GM21360 (cell line): ENCODE measurements around the gene DIP2C.
A peak's percentile ranks its signal among the peaks of the same experiment; 100 is the strongest.
"Not testable (repeated sequence)": the region's sequence is repeated elsewhere in the genome, so short reads cannot be mapped to it uniquely, and the experiment has no call there.

Experiments
- ATAC-seq: cut with Tn5 transposase; IDR thresholded peaks from one replicate; pipeline ENCODE4 v1.9.1; 2021; ENCODE audit warnings: mild to moderate bottlenecking, moderate library complexity; ENCODE audit not compliant: unreplicated experiment

DIP2C gene

GRCh38 chr10:436013-436697 is 253.3 kb downstream of the DIP2C start:
- no peak for ATAC-seq

GRCh38 chr10:435397-435796 is 254.1 kb downstream of the DIP2C start:
- ATAC-seq: no peak

DNA sequence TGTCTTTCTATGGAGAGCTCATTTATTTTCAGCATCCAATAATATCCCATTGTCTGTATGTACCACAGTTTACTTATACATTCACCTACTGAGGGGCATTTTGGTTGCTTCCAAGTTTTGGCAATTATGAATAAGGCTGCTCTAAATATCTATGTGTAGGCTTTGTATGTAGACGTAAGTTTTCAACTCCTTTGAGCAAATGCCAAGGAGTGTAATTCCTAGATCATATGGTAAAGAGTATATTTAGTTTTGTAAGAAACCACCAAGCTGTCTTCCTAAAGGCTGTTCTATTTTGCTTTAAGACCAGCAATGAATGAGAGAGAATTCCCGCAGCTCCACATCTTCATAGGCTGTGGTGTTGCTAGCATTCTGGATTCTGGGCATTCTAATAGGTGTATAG is 259.8 kb downstream of the DIP2C start:
- no peak for ATAC-seq

DNA sequence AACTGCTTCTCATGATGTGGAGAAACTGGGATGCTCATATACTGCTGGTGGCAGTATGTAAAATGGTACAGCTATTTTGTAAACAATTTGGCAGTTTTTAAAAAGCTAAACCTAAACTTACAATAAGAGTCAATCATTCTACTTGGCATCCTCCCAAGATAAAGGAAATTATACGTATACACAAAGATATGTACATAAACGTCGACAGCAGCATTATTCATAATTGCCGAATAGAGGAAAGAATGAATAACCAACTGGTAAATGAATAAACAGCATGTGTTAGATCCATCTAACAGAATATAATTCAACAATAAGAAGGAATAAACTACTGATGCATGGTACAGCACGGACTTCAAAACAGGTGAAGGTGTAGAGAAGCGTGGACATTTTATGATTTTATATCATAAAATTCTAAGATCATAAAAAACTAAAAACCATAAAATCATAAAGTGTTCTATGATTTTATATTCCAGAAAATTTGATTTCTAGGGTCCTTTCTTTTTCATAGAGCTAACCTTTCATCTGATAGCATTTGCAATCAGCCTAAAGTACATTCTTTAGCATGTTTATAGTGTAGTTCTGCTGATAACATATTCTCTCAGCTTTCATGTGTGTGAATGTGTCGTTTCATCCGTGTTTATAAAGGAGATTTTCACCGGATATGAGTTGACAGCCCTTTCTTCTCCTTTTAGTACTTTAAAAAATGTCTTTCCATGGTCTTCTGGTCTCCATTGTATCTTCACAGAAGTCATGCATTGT is 261.5 kb downstream of the DIP2C start:
- ATAC-seq: no peak

- not testable (repeated sequence) for ATAC-seq
Measured at GRCh38 chr10:425365-425764, 264.1 kb downstream of the DIP2C start.

GRCh38 chr10:424724-425123 is 264.7 kb downstream of the DIP2C start:
- not testable (repeated sequence) for ATAC-seq

DNA sequence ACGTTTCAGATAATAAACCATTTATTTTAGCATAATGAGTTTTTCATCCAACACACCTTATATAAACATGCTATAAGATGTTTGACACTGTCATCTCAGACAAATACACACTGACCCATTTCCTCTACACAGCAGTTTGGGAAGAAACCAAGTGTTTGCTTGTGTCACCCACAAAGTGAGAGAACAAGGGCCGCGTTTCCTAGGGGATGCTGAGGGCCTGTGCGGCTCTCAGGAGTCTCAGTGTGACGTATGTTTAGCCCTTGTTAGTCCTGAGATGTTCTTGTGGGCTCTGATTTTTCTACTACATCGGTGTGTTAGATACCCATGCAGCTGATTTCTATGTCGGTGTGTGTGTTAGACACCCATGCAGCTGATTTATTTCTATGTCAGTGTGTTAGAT is 266.3 kb downstream of the DIP2C start:
- ATAC-seq: no peak

- ATAC-seq: no peak
Measured at GRCh38 chr10:422675-423074, 266.8 kb downstream of the DIP2C start.

DNA sequence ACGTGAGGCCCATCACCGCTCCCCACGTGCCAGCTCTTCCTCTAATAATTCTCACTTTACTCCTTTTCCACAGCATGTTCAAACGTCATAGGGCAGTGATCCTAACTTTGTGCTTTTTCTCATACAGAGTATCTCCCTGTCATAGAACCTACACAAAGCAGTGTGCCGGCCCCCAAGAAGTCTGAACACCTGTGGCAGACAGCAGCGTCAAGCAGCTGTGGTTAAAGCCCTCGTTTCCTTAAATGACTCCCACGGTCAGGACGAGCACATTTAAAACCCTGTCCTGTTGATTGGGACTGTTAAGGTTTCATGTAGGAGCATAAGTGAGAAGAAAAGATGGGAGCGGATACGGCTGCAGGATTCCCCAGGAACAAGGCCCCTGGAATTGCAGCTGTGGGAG is 267.2 kb downstream of the DIP2C start:
- no peak for ATAC-seq

GRCh38 chr10:421170-421569 is 268.3 kb downstream of the DIP2C start:
- ATAC-seq: no peak

DNA sequence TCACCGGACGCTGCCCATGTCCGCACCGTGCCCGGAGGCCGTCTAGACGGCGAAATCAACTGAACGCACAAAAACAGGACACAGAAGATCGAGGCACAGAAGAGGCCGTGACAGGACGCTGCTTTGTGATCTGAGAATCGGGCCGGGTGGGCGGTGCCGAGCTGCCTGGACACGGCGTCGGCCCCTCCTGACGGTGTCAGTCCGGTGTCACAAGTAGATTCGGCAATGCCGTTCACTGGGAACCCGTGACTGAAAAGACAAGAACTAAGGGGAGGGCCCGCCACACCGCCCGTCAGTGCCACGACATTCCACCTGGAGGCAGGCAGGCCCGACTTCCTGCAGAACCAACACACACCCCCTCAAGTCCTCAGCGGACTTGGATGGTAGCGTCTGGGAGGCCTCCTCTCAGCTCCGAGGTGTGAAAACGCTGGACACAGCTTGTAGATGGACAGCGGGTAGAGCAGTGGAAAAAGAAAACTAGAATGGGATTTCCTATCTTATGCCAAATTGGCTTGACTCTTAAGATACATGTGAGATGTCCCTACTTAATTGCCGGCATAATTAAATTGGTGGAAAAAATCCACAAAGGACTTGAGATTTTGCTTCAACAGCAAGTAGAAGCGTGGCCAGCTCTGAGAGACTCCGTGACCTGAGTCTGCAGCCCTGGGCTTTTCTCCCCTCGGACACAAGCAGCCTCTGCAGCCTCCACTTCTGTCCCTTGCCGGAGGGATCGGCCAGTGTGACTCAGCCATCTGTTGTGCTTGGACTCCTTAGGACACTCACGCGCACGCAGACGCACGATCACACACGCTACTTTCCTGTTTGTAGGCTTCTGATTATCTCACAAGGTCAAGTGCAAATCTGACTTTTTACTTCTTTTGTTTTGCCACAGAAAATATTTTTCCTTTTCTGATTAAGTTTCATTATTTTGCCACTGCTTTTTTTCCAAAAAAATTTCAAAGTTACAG is 269.0 kb downstream of the DIP2C start:
- ATAC-seq: no peak

DNA sequence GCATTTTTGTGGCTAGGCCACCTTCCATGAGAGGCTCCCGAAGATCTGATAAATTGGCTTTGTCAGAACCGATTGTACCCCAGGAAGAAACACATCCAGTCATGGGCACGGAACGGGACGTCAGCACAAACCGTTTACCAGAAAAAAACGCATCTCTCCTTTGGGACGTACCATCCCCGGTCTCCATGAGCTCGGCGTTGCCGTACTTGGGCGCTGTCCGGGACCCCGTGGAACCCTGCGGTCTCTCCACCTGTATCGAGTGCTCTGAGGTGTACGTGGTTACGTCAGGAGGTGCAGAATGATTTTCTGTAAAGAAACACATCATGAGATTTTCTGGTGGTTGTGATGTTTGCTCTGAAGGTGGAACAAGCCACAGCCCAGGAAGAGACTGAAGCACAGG is 270.6 kb downstream of the DIP2C start:
- ATAC-seq: no peak

GRCh38 chr10:418226-418625 is 271.2 kb downstream of the DIP2C start:
- no peak for ATAC-seq

- no peak for ATAC-seq
Measured at GRCh38 chr10:416091-416515, 273.4 kb downstream of the DIP2C start.

DNA sequence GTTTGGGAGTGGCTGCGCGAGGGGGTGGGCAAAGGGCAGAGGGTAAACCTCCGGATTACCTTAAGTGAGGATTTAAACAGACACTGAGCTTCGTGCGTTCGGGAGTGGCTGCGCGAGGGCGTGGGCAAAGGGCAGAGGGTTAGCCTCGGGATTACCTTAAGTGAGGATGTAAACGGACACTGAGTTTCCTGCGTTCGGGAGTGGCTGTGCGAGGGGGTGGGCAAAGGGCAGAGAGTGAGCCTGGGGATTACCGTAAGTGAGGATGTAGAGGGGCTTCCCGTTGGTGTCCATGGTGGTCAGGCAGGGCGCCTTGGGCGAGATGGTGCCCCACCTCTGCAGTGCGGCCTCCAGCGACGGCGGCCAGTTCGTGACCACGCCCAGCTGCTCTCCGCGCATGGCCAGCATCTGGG is 275.8 kb downstream of the DIP2C start:
- ATAC-seq: no peak

- peak; percentile 72 for ATAC-seq
Measured at GRCh38 chr10:412109-412508, 277.4 kb downstream of the DIP2C start.

DNA sequence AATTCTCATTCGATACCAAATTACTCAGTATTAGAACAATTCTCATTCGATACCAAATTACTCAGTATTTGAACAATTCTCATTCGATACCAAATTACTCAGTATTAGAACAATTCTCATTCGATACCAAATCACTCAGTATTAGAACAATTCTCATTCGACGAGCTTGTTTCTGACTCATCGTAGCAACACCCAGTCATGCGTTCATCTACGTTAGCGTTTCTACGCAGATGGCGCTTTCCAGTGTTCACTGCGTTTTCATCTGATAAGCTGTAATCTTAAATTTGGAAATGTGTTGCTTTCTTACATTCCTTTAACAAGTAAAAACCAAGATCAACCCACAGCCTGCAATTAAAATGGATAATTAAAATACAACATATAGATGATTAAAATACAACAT is 277.9 kb downstream of the DIP2C start:
- ATAC-seq: no peak

GRCh38 chr10:409408-410040 is 279.9 kb downstream of the DIP2C start:
- ATAC-seq: no peak

- ATAC-seq: no peak
Measured at GRCh38 chr10:408236-408635, 281.2 kb downstream of the DIP2C start.

DNA sequence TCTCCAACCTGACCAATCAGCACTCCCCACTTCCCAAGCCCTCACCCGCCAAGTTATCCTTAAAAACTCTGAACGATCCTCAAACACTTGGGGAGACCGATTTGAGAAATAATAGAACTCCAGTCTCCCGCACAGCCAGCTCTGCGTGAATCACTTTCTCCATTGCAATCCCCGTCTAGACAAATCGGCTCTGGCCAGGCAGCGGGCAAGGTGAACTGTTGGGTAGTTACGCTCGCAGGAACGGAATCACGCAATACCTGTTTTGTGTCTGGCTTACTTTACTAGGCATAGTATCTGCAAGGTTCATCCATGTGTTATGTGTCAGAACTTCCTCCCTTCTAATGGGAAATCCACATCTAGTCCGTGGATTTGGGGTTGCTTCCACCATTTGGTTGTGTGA is 282.5 kb downstream of the DIP2C start:
- ATAC-seq: no peak

- no peak for ATAC-seq
Measured at GRCh38 chr10:405648-406047, 283.8 kb downstream of the DIP2C start.
